Left kidney (tissue), 2 donors: ENCODE data around the gene FGGY. TPM values are rescaled to one million over a fixed set of nuclear protein-coding genes. Genes with fewer than 3 reads are reported as not detected.
A peak's percentile ranks its signal among the peaks of the same experiment; 100 is the strongest.

Source experiments
- DNase-seq: peaks from one replicate; pipeline ENCODE4 v3.0.0-alpha.2; 2013
- polyA plus RNA-seq: library from polyadenylated mRNA; unstranded; fragments of 120-200 nt; gene quantifications from one replicate; pipeline ENCODE4 v1.2.1, GENCODE V29; 2013; ENCODE audit not compliant: insufficient read length

The FGGY gene
- polyA plus RNA-seq, 1 donor = 26.6 TPM

DNA sequence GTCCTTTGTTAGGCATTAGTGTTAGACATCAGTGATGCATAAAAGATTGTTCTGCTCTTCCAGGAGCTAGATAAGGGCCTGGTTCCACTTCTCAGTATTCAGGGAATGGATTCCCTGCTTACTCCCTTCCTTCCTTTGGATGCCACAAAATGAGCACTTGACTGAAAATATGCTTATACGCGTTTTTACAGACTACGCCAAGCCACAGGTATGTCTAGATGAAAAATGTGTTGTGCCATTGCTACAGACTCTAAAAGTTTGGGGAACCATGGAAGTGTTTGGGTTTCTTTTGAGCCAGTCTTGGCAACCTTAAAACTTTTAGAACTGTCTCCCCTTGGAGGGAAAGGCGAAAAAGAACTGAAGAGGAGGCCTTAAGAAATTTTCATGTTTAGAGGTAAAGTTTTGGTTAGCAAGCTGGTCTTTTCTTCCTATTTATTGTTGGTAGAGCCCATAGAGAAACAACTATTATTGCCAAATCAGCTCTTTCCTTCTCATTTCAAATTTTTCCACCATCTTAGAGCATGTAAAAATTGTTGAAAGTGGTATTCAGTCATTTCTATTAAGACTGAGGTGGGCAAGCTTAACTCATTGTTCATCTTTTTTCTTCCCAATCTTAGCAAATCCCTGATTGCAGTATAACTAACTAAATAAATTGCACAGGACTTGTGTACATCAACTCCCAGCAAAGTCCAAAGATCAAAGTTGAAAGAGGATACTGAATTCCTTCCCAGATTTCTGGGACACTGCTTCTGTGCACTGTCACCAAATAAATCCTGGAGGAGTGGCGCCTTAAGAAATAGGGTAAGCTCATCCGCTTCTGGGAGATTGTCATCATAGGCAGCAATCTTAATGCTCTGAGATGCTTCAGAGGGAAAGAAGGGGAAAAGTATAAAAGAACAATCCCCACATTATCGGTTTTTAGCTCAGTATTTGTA lies 18.9 kb downstream of the FGGY start:
- no peak for DNase-seq

DNA sequence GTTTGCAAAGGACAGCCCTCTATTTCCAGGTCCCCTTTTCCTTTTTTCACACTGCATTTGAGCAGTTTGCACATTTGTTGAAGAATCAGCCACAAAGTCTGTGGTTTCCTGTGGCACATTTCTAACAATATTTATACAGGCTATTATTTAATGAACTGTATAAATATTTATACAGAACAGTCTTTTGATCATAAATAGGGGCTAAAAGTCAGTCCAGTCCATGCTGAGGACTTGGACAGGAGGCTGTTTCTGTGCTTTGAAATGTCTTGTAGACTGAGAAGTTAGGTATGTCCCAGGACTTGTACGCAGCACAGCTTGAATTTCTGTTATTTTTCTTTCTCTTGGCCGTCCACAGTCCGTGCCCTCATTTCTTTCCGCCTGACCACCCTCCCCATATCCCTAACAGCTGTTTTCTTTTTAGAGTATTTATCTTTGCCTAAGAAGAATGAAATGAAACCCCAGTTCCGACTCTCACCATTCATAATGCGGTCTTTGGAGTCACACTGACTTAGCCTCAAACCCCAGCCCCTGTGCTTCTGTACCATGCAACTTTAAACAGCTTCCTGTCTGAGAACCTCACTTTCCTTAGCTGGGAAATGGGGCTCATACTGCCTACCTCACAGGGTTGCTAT lies 19.7 kb downstream of the FGGY start:
- peak; percentile 71 for DNase-seq

DNA sequence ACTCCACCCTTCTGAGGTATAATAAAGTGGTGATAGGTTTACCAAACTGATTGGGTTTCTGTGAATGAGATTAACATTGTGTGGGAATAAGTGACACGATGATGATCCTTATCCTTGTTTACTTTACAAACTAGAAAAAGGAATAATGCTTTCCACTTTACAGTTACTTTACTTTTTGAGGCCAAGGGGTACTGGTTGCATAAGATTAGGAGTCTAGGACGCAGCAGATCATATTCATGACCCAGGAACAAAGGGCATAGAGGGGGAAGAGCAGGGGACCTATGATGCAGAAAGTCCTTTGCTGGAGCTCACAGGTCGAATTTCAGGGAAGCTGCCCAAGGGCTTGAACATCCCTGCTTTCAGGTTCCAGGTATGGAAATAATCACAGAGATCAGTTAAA lies 20.4 kb downstream of the FGGY start:
- no peak for DNase-seq

DNA sequence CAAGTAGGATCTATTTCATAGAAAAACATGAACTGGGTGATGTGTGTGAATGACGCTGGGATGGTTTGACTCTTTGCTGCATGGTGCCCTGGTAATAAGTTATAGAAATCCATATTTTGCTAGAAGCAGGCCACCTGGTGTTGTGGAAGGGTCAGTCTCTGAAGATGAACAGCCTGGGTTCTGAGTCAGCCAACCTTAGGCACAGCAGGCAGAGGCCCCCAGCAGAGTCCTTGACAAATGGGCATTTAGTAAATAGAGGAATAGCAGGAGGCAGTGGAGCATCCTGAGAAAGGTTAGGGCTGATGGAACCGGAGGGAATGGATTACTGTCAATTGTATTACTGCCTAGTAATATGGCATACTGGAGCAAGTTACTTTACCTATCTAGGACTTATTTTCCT lies 20.9 kb downstream of the FGGY start:
- no peak for DNase-seq

DNA sequence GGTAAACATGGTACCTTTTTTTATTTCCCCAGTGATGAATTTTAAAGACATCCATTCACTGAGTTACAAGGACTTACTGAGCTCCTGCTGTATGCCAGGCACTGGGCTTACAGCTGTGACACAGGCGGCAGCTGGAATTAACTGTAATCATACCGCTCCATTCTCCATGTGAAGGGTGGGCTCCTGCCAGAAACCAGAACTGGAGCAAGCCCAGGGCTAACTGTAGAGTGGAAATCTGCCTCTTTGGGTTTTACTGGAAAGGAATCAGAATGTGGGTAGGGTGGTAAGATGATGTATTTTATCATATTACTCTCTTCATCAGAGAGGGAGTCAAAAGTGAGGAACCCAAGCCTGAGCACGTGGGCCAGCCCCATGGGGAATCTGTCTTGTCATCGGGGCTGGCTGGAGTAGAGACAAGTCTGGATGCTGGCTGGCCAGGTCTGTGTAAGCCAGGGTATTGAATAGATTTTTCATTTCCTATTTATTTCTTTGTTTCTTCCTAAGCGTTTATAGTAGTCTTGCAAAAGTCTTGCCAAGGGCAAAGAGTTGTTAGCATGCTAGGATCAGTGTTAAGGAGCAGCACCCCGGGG lies 21.5 kb downstream of the FGGY start:
- no peak for DNase-seq

DNA sequence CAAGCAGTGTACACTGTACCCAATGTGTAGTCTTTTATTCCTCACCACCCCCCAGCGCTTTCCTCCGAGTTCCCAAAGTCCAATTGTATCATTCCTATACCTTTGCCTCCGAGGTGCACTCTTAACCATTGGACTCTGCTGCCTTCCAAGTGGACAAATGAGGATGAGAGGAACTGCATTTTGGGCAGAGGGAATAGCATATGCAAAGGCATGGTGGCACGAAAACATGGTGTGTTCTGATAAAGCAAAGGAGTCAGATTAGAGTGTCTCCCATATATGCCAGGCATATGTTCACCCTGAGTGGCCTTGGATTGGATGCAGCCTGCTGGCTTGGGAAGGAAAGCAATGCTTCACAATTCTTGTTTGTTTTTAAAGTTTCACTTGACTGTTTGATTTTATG lies 25.5 kb downstream of the FGGY start:
- no peak for DNase-seq

DNA sequence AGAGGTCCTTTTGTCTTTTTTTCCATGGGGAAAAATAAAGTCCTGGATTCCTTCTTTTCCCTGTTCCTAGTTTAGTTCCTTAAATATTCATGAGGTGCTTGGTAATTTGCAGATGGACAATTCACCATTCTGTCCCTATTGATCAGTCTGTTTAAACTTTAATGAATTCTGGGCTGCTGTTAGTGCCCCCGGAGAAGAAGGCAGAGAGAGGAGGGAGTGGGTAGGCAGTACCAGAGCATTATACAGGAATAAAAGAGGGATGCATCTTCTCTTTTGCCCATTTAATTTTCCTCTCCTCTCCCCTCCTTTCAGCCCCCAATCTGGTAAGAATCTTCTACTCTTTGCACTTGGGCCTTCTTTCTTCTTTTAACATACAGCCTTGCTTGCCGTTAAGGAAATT lies 25.9 kb downstream of the FGGY start:
- no peak for DNase-seq

DNA sequence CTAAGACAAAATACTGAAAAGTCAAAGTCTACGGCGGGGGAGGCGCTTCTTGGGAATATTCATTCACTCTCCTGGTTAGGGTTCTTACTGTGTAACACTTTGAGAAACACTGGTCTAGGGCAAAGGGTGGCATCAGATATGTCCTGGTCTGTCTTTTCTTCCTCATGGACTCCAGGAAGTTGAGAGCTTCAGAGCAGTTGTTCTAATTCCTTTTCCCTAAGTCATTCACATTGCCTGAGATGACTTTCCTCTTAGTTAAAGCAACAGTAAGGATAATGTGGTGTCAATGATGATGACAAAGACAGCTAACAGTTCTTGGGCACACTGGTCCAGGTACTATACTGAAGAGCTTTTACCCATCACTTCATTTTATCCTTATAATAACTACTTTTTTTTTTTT lies 27.0 kb downstream of the FGGY start:
- no peak for DNase-seq

DNA sequence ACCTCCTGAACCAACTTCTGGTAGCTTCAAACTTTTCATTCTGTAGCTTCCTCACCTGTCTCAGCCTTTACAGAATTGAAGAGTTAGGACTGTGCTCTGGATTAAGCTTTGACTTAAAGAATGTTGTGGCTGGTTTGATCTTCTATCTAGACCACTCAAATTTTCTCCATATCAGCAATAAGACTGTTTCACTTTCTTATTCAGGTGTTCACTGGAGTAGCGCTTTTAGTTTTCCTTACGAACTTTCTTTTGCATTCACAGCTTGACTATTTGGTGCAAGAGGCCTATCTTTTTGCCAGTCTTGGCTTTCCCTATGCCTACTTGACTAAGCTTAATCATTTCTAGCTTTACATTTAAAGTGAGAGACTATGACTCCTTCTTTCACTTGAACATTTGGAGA lies 31.5 kb downstream of the FGGY start:
- DNase-seq = no peak

DNA sequence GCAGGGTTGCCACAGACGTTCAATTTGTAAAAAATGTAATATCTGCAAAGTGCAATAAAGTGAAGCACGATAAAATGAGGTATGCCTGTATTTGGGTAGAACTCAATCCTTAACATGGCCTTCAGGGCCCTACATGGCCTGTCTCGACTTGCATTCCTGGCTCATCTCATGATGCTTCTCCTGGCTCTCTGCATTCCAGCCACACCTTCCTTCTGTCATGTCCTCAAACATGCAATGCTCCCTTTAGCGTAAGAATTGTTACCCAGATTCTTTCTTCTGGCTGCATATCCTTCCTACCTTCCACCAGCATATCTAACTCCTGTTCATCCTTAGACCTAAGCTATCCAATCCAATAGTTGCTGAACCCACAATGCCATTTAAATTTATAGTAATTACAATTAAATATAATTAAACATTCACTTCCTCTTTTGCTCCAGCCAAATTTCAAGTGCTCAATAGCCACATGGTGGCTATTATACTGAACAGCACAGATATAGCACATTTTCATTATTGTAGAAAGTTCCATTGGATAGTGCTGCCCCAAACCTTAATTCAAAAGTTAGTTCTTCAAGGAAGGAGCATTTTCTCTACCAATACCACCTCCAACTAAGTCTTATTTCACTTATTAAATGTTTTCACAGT lies 32.6 kb downstream of the FGGY start:
- no peak for DNase-seq

DNA sequence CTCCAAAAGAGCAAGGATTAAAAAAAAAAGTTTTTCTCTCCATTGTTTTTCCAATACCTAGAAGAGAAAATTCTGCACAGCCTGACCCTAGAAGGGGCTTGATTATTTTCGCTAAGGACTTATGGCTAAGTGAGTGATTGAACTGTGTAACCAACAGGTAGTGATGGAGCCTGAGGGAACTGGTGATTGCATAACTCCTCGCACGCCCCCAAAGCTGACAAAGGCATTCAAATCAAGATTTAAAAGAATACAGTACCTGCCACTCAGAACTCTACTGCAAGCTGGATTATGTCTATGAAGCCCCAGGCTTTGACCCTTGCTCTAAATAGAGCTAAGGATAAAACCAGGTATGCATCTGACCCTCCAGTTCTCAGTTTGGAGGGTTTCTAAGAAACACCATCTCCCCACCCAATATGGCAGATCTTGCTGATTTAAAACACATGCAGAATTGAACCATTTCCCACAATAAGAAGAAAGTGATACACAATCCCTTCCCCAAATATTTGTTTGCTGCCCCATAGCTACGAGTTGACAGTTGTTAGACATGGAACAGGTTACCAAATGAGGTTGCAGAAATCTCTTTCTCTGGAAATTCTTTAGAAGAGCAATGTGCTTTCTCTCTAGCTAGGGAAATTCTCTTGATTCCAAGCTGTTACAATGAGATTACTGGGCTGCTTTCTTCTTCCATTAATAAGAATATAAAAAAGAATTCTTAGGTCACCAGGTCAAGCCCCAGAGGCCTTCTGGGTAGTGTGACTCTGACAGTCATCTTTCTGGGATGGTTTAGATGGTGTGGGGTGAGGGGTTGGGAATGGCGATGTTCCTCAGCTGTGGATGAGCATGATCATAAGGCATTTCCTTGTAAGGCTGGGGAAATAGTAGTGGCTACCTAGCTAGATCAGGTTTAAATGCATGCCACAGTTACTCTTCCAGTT lies 35.1 kb downstream of the FGGY start:
- no peak for DNase-seq

DNA sequence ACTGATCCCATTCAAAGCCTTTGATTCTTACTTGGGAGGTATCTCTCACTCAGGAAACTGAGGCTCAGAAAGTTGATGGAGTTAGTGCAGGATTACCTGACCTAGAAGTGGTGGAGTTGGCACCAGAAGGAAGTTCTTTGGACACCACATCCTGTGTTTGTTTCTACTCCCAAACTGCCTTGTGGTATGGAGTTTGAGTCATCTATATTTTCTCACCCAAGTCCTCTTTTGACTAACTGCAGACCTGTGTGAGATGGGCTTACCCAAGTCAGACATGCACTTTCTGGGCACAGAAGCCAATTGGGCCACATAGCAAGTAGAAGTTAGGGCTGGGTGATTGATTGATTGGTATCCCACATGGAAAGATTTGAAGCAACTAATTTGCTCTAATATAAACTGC lies 36.1 kb downstream of the FGGY start:
- DNase-seq = no peak

DNA sequence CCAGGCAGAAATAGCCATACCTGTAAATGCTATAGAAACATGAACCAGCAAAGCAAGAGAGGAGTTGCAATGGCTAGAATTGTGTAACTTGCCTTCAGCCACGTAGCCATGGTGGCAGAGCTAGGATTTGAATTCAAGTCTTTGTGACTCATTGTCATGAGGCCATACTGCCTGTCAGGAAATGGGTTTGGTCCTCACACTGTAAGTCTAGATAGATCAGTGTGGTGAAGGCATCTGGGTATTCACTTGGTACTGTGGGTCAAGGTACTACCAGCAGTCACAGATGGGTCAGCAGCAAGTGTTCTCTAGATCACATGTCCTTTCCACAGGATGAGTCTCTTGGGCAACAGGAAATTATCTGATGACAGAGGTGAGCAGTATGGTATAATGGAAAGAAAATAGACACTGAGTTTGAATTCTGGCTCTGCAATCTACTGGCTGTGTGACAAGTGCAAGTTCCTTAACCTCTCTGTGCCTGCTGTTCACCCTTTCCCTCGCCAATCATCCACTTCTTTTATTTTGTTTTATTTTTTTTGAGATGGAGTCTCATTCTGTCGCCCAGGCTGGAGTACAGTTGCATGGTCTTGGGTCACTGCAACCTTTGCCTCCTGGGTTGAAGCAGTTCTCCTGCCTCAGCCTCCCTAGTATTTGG lies 36.9 kb downstream of the FGGY start:
- DNase-seq = no peak

DNA sequence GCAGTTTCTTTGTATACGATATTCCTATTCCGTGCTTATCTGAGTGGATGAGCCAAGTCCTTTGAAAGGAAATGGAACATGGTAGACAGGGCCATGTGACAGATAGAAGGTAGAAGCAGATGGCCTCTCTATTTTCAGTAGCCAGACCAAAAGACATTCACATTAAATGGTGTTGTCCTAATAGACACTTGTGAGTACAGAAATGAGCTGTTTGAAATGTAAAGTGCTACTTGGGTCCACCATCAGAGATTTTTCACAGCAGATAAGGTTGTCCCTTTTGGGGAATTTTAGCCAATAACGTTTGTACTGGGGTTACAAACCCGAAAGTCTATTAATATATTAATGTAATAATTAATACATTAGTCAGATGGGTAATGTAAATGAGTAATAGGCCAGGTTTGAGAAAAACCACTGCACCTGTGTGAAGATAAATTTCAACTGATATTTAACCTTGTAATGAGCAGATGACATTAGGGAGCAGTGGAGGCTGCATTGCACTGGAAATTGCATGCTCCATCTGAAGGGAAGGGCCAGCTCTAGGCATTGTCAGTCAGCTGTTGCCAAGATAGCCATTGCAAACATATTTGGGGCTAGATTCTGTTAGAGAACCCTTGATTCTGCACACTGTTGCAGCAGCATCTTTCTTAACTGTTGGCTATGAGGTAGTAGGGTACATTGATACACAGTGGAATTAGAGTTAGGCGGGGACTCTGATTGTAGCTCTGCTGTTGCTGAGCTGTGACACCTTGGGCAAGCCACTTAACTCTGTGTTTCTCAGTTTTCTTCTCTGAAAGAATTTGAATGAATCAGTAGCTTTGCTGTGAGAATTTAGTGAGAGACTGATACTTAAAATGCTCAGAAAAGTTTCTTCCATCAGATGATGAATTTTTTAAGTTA lies 43.8 kb downstream of the FGGY start:
- no peak for DNase-seq

DNA sequence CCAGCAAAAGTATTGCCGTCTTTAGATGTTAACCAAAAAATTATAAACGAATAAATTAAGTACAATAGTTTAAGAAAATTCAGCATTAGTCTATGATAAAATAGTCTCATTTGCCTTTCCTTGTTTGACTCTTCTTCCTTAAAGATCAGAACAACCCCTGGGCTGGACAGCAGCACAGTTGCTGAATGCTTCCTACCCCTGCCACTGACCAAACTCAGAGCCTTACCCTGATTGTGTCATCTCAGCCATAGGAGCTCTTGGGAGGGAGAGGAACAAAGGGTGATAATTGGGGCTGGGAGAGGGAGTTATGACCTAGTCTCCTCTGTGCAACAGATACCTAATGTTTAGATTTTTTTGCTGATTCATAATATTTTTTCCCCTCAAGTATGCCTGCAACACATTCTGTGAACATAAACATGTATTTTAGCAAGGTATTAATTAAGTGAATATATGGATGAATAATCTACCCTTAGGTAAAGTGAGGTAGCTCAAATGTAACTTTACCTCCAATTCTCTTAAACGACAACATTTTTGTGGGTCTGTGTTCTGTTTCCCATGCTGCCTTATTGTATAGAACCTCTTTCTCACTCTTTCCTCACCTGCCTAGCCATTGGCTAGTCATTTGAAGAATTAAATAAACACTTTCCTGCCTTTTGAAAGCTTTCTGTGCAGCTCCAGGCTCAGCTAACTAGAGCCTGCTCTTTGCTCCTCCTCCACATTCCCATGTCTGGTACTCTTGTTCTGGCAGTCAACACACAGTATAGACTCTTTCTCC lies 46.1 kb downstream of the FGGY start:
- no peak for DNase-seq

DNA sequence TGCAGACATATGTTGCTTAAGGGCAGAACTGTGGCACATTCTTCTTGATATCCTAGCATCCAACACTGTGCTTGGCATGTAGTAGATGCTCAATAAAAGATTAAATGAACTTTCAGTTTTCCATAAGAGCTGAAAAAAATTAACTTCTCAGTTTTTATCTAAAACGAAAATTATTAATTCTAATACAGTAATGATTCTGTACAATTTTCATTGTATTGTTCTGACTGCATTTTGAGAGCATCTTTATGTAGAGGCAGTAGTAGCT lies 46.6 kb downstream of the FGGY start:
- DNase-seq = no peak

DNA sequence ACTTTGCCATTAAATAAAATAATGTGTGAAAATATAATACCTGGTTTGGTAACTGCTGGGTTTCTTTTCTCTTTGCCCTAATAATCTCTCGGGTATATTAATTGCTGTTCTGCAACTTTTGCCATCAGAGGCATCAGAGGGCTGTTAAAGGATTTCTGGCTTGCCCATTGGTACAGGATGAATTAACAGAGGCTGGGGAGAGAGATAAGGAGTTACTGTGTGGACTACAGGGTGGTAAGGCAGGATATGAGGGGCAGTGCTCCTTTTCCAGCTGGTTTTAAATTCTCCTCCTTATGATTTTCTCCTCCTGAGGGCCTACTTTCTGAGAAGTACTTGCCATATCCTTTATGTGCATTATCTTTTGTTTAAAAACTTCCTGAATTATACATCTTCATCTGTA lies 48.3 kb downstream of the FGGY start:
- DNase-seq = no peak

DNA sequence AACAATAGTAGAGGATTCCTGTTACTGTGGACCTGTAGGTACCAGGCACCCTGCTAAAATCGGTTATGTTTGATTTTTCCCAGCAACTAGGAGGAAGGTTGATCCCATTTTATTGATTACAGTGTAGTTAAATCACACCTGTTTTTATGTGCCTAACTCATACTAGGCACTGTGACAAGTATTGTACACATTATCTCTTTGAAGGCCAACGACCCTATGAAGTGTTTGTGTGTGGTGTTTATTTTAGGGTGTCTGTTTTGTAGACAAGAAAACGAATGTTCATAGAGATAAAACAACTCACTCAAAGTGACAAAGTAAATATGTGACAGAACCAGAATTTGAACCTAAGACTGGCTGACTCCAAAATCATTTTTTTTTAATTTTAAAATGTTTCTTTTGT lies 49.5 kb downstream of the FGGY start:
- no peak for DNase-seq

DNA sequence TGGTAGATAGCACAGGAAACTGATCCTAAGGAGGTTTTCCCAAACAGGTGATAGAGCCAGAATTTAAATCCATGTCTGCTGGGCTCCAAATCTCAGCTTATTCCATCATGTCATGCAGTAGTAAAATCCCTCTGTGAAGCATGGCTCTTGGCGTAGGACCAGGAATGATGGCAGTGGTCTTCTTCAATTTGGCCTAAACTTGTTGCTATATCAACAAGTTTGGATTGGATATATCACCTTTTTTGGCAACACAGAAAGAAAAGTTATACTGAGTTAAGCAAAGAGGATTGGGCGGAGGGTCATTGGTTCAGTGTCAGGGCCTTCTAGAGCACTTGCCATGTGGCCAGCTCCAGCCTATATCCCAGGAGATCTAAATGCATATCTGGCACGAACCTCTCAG lies 52.2 kb downstream of the FGGY start:
- DNase-seq = no peak

DNA sequence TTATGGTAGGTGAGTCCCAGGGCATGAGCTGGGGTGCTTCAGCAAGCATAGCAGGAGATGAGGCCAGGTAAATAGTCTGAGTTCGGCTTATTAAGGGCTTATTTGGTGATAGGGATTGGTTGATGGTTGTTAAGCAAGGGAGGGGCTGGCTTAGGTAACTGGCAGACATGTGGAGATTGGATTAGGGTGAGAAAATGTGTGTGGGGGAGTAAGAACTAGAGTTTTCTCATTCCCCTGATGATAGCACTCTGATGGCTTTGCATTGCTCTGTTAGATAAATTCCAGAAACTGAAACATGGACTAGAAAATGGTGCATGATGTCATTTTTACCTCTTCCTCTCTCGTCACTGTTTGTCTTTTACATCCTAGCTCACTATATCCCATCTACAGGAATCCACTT lies 53.6 kb downstream of the FGGY start:
- DNase-seq = no peak
